Progenitor cell of endocrine pancreas (in vitro differentiated cells): ENCODE results near the gene NLRP9. TPM values are rescaled to one million over a fixed set of nuclear protein-coding genes. Genes with fewer than 3 reads are reported as not detected.
A peak's percentile ranks its signal among the peaks of the same experiment; 100 is the strongest.

Experiments
- DNase-seq: peaks from one replicate; pipeline ENCODE4 v3.0.0; 2021; ENCODE audit warnings: low spot score; ENCODE audit not compliant: unreplicated experiment
- H3K27ac Mint-ChIP-seq: 2 replicates; pipeline ENCODE4 v1.8.0; 2021; ENCODE audit warnings: mild to moderate bottlenecking, moderate library complexity, mixed read lengths
- H3K27me3 Mint-ChIP-seq: 2 replicates; pipeline ENCODE4 v1.8.0; 2021; ENCODE audit warnings: mixed read lengths
- H3K36me3 Mint-ChIP-seq: 2 replicates; pipeline ENCODE4 v1.8.0; 2022; ENCODE audit warnings: mixed read lengths; ENCODE audit not compliant: insufficient read depth
- H3K4me1 Mint-ChIP-seq: 2 replicates; pipeline ENCODE4 v1.8.0; 2021; ENCODE audit warnings: low read depth, mixed read lengths
- H3K4me3 Mint-ChIP-seq: 2 replicates; pipeline ENCODE4 v1.8.0; 2021; ENCODE audit warnings: low read depth, mild to moderate bottlenecking, moderate library complexity, mixed read lengths
- H3K9me3 Mint-ChIP-seq: 2 replicates; pipeline ENCODE4 v1.8.0; 2021; ENCODE audit warnings: low read depth, mixed read lengths
- CTCF ChIP-seq: fragments of 200-600 bp; sonication (generic); IDR thresholded peaks from one replicate; pipeline ENCODE4 v1.5.0; 2021; ENCODE audit warnings: antibody characterized with exemption, mild to moderate bottlenecking; ENCODE audit not compliant: unreplicated experiment
- total RNA-seq: library from RNA; stranded (reverse); gene quantifications from 2 replicates; pipeline ENCODE4 v1.2.1, GENCODE V29; 2021

The NLRP9 gene
- total RNA-seq, 1 donor from 2014 or later: not detected

GRCh38 chr19:55686311-55687050 is 51.7 kb downstream of the NLRP9 start:
- H3K9me3 Mint-ChIP-seq: no peaks in the 10 kb centered on the region
- H3K4me1 Mint-ChIP-seq: peaks cover 6% of the 10 kb centered on the region
- H3K4me3 Mint-ChIP-seq: no peak overlapping the region
- no peaks in the 10 kb centered on the region for H3K27me3 Mint-ChIP-seq
- H3K36me3 Mint-ChIP-seq: peaks cover 6% of the 10 kb centered on the region
- H3K27ac Mint-ChIP-seq: no peak overlapping the region
- TF ChIP-seq CTCF: no peak
- no peak for DNase-seq

GRCh38 chr19:55685776-55686175 is 52.4 kb downstream of the NLRP9 start:
- Mint-ChIP-seq H3K9me3 (no peaks in the 10 kb centered on the region), H3K27me3 (no peaks in the 10 kb centered on the region), H3K36me3 (peaks cover 6% of the 10 kb centered on the region), H3K27ac (no peak overlapping the region), H3K4me1 (peaks cover 6% of the 10 kb centered on the region), H3K4me3 (no peak overlapping the region)
- no peak for TF ChIP-seq CTCF
- no peak for DNase-seq

GRCh38 chr19:55684946-55685681 is 53.1 kb downstream of the NLRP9 start:
- no peaks in the 10 kb centered on the region for H3K9me3 Mint-ChIP-seq
- peak overlapping the region; percentile 24 for H3K27ac Mint-ChIP-seq
- H3K4me1 Mint-ChIP-seq: peaks cover 6% of the 10 kb centered on the region
- DNase-seq: no peak
- H3K27me3 Mint-ChIP-seq: no peaks in the 10 kb centered on the region
- TF ChIP-seq CTCF: no peak
- peaks cover 6% of the 10 kb centered on the region for H3K36me3 Mint-ChIP-seq
- no peak overlapping the region for H3K4me3 Mint-ChIP-seq

GRCh38 chr19:55683449-55684261 is 54.5 kb downstream of the NLRP9 start:
- H3K27ac Mint-ChIP-seq: peak overlapping the region; percentile 83
- H3K36me3 Mint-ChIP-seq: peaks cover 8% of the 10 kb centered on the region
- DNase-seq: no peak
- no peaks in the 10 kb centered on the region for H3K9me3 Mint-ChIP-seq
- H3K27me3 Mint-ChIP-seq: no peaks in the 10 kb centered on the region
- H3K4me3 Mint-ChIP-seq: peak overlapping the region; percentile 2
- H3K4me1 Mint-ChIP-seq: peaks cover 6% of the 10 kb centered on the region
- TF ChIP-seq CTCF: no peak
